GM23338 (cell line): Measurements from ENCODE around the gene ATF6.

ENCODE experiments used
- CREB1 ChIP-seq: fragments of 250-450 bp; sonication (Bioruptor Pico); IDR thresholded peaks from 2 replicates; pipeline ENCODE4 v1.5.0; 2020; ENCODE audit warnings: low read depth, mild to moderate bottlenecking, moderate library complexity
- EZH2 ChIP-seq: fragments of 200-600 bp; sonication (generic); IDR thresholded peaks from one replicate; pipeline ENCODE4 v1.8.0; 2017; ENCODE audit warnings: antibody characterized with exemption, mild to moderate bottlenecking, low read depth; ENCODE audit not compliant: unreplicated experiment
- EZH2phosphoT487 ChIP-seq: fragments of 200-600 bp; sonication (generic); IDR thresholded peaks from one replicate; pipeline ENCODE4 v1.8.1; 2018; ENCODE audit warnings: antibody characterized with exemption; ENCODE audit not compliant: unreplicated experiment
- POLR2AphosphoS5 ChIP-seq: IDR thresholded peaks from 2 replicates; pipeline ENCODE4 v1.6.1; 2016; ENCODE audit warnings: antibody characterized with exemption, low read depth
- REST ChIP-seq: IDR thresholded peaks from one replicate; pipeline ENCODE4 v1.6.1; 2018; ENCODE audit warnings: antibody characterized with exemption; ENCODE audit not compliant: unreplicated experiment
- ZNF331 ChIP-seq: fragments of 250-450 bp; sonication (Bioruptor Pico); IDR thresholded peaks from 2 replicates; pipeline ENCODE4 v1.5.0; 2020; ENCODE audit warnings: low read depth, mild to moderate bottlenecking, moderate library complexity
- TF ChIP-seq, protein P1 (sequence below), 2 experiments: fragments of 200-600 bp in 1 of 2; sonication (generic) in 1 of 2; conservative IDR thresholded peaks; 2 replicates each; pipeline versions ENCODE4 v1.5.1 to v1.6.1; 2016 to 2017; ENCODE audit warnings: antibody characterized with exemption in 2 of 2, low read depth in 2 of 2, mild to moderate bottlenecking in 2 of 2, moderate library complexity in 1 of 2

- TF ChIP-seq, protein P1, sequence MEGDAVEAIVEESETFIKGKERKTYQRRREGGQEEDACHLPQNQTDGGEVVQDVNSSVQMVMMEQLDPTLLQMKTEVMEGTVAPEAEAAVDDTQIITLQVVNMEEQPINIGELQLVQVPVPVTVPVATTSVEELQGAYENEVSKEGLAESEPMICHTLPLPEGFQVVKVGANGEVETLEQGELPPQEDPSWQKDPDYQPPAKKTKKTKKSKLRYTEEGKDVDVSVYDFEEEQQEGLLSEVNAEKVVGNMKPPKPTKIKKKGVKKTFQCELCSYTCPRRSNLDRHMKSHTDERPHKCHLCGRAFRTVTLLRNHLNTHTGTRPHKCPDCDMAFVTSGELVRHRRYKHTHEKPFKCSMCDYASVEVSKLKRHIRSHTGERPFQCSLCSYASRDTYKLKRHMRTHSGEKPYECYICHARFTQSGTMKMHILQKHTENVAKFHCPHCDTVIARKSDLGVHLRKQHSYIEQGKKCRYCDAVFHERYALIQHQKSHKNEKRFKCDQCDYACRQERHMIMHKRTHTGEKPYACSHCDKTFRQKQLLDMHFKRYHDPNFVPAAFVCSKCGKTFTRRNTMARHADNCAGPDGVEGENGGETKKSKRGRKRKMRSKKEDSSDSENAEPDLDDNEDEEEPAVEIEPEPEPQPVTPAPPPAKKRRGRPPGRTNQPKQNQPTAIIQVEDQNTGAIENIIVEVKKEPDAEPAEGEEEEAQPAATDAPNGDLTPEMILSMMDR (conservative IDR thresholded peaks at IDR 0.05; ENCODE audit: low read depth in 2 of 2), result no peak
- TF ChIP-seq EZH2phosphoT487, result no peak
- TF ChIP-seq EZH2, result no peak
- no peak for TF ChIP-seq POLR2AphosphoS5
- TF ChIP-seq REST, result no peak
- TF ChIP-seq ZNF331, result no peak
- no peak for TF ChIP-seq CREB1 (CRISPR knock-in tag)
Observed at GRCh38 chr1:161954466-161954865, 188.3 kb downstream of the ATF6 start.
